Neural crest cell (in vitro differentiated cells): Measurements from ENCODE around the gene FAM13C. TPM values are rescaled to one million over a fixed set of nuclear protein-coding genes. Genes with fewer than 3 reads are reported as not detected.

Experiments
- DNase-seq: peaks from one replicate; pipeline ENCODE4 v3.0.0; 2021; ENCODE audit warnings: low read depth, mixed read lengths, low spot score
- H3K27ac Mint-ChIP-seq: one replicate; pipeline ENCODE4 v1.8.0; 2021; ENCODE audit warnings: mild to moderate bottlenecking, mixed read lengths; ENCODE audit not compliant: unreplicated experiment
- H3K27me3 Mint-ChIP-seq: 2 replicates; pipeline ENCODE4 v1.8.0; 2021; ENCODE audit warnings: low read depth, mild to moderate bottlenecking, mixed read lengths
- H3K36me3 Mint-ChIP-seq: 2 replicates; pipeline ENCODE4 v1.8.0; 2021; ENCODE audit warnings: low read depth, mild to moderate bottlenecking, mixed read lengths
- H3K4me1 Mint-ChIP-seq: 2 replicates; pipeline ENCODE4 v1.8.0; 2021; ENCODE audit warnings: mixed read lengths
- H3K4me3 Mint-ChIP-seq: one replicate; pipeline ENCODE4 v1.8.0; 2021; ENCODE audit warnings: mild to moderate bottlenecking, mixed read lengths
- H3K9me3 Mint-ChIP-seq: 2 replicates; pipeline ENCODE4 v1.8.0; 2021; ENCODE audit warnings: mixed read lengths
- total RNA-seq: library from RNA; stranded (reverse); gene quantifications from 2 replicates; pipeline ENCODE4 v1.2.1, GENCODE V29; 2021
- TF ChIP-seq, protein P1 (sequence below): fragments of 200-600 bp; sonication (generic); conservative IDR thresholded peaks from 2 replicates; pipeline ENCODE4 v1.5.0; 2021; ENCODE audit warnings: antibody characterized with exemption, mild to moderate bottlenecking

The FAM13C gene
- total RNA-seq, 1 donor from 2014 or later = 2.9 TPM

DNA sequence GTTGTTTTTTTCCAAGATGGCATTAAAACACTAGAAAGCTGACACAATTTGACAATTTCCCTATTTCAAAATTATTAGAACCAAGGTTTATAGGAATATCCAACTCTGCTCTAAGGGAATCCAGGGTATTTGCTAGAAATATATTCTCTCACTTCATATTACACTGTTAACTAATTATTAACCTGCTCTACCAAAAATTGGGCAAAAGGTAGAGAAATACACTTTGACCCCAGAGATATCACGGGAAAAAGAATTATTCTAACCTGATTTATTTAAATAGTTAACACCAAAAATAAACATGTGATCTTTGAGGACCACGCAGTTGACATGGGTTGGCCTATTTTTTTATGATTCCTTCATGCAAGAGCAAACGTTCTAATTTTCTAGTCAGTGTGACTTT, 21.6 kb upstream of the FAM13C start:
- Mint-ChIP-seq H3K27ac (no peak overlapping the region), H3K36me3 (no peaks in the 10 kb centered on the region), H3K4me3 (no peak overlapping the region), H3K27me3 (peaks cover 4% of the 10 kb centered on the region), H3K9me3 (no peaks in the 10 kb centered on the region), H3K4me1 (peaks cover 5% of the 10 kb centered on the region)
- DNase-seq = no peak
- TF ChIP-seq, protein P1, sequence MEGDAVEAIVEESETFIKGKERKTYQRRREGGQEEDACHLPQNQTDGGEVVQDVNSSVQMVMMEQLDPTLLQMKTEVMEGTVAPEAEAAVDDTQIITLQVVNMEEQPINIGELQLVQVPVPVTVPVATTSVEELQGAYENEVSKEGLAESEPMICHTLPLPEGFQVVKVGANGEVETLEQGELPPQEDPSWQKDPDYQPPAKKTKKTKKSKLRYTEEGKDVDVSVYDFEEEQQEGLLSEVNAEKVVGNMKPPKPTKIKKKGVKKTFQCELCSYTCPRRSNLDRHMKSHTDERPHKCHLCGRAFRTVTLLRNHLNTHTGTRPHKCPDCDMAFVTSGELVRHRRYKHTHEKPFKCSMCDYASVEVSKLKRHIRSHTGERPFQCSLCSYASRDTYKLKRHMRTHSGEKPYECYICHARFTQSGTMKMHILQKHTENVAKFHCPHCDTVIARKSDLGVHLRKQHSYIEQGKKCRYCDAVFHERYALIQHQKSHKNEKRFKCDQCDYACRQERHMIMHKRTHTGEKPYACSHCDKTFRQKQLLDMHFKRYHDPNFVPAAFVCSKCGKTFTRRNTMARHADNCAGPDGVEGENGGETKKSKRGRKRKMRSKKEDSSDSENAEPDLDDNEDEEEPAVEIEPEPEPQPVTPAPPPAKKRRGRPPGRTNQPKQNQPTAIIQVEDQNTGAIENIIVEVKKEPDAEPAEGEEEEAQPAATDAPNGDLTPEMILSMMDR = no peak

DNA sequence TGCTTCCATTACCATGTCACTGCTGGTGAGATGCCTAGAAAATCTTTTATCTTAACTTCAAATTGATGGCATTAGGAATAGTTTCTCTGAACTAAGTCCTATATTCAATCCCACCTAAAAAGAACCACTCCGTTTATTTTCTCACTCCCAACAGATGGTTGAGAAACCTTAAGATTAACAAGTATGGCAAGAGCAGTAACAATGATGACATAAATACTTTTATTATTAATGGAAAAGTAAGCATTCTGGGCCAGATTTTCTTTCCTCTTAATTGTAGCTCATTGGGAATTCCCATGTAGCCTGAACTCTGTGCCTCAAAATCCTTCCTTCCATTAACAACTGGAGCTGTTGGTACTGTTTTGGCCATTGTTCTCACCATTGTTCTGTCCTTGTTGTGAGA, 21.1 kb upstream of the FAM13C start:
- Mint-ChIP-seq H3K4me1 (peaks cover 5% of the 10 kb centered on the region), H3K27me3 (peaks cover 4% of the 10 kb centered on the region), H3K27ac (no peak overlapping the region), H3K4me3 (no peak overlapping the region), H3K9me3 (no peaks in the 10 kb centered on the region), H3K36me3 (no peaks in the 10 kb centered on the region)
- TF ChIP-seq, protein P1 = no peak
- no peak for DNase-seq

DNA sequence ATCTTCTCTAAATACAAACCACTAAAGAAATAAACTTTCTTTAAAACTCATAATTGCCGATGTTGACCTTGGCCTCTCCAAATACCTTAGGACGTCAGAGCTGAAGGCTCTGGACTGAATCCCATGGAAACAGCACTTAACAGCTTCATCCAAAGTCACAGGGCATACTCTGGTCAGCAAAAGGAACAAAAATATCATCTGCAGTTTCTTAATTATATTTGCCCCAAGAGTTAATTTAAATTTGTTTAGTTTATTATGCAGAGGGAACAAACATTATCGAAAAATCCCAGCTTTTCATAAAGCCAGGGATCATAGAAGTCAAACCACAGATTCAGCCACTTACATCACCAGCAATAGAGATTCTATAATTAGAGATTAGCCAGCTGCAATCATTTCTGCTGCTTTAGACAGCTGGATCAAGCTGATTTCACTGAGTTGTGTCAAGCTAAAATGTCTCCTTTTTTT, 20.5 kb upstream of the FAM13C start:
- Mint-ChIP-seq H3K4me1 (peaks cover under 1% of the 10 kb centered on the region), H3K9me3 (no peaks in the 10 kb centered on the region), H3K36me3 (no peaks in the 10 kb centered on the region), H3K4me3 (no peak overlapping the region), H3K27me3 (peaks cover 4% of the 10 kb centered on the region), H3K27ac (no peak overlapping the region)
- no peak for DNase-seq
- TF ChIP-seq, protein P1 = no peak

DNA sequence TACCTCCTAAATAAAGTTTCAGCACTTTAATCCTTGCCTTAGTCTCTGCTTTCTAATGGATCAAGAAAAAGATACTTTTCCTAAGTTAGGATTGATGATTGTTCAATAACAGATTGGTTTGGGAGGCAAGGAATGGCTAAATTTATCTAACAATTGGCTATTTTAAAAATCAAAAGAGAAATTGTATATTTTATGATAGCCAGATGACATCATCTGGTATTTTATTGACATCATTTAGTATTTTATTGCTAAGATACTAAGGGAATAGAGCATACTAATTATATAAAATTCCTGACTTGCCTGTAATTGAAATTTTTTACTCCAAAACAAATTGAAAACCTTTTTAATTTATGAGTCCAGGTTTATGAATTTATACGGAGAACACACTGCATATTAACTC, 19.3 kb upstream of the FAM13C start:
- no peaks in the 10 kb centered on the region for H3K4me1 Mint-ChIP-seq
- H3K9me3 Mint-ChIP-seq = no peaks in the 10 kb centered on the region
- no peak overlapping the region for H3K4me3 Mint-ChIP-seq
- H3K27ac Mint-ChIP-seq = no peak overlapping the region
- peaks cover 4% of the 10 kb centered on the region for H3K27me3 Mint-ChIP-seq
- no peaks in the 10 kb centered on the region for H3K36me3 Mint-ChIP-seq
- no peak for DNase-seq
- TF ChIP-seq, protein P1 = no peak

DNA sequence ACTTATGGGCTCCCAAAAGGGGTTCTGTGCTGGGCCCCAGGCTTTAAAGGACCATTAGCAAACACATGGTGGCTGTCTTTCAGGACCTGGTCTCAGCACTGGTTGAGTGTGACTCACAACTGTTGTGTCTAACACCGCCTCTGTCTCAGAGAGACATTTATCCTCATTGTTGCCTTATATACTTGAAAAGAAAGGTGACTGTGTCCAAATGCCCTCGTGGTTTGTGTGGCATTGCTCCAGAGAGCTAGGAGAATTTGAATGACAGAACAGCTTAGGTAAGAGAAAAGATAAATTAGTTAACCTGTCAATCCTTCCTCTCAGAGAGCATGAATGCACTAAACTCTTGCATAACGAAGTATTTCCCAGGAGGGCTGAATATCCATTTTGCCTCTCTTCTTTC, 14.5 kb upstream of the FAM13C start:
- no peak overlapping the region for H3K27ac Mint-ChIP-seq
- H3K27me3 Mint-ChIP-seq = peaks cover 4% of the 10 kb centered on the region
- no peaks in the 10 kb centered on the region for H3K9me3 Mint-ChIP-seq
- peaks cover 4% of the 10 kb centered on the region for H3K4me1 Mint-ChIP-seq
- no peak for DNase-seq
- H3K36me3 Mint-ChIP-seq = no peaks in the 10 kb centered on the region
- TF ChIP-seq, protein P1 = no peak
- H3K4me3 Mint-ChIP-seq = no peak overlapping the region

DNA sequence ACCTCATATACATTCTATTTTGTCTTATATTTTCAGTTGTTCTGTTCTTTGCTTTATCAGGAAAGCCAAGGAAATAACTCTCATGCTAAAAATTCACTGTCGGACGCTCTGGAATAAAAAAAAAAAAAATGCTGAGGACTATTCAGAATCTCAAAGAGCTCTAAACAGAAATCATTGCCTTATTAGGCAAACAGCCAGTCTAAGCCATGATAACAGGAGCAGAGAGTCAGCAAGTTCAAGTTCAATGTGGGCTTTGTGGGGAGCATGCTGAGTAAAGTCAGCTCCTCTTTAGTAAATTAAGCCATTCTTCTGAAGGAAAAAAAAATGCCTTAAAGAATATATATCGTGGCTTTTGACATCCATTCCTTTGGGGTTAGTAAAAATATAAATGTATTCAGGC, 13.6 kb upstream of the FAM13C start:
- no peaks in the 10 kb centered on the region for H3K36me3 Mint-ChIP-seq
- H3K4me3 Mint-ChIP-seq = no peak overlapping the region
- peaks cover 4% of the 10 kb centered on the region for H3K27me3 Mint-ChIP-seq
- no peak for DNase-seq
- TF ChIP-seq, protein P1 = no peak
- H3K4me1 Mint-ChIP-seq = peaks cover 4% of the 10 kb centered on the region
- no peaks in the 10 kb centered on the region for H3K9me3 Mint-ChIP-seq
- H3K27ac Mint-ChIP-seq = no peak overlapping the region
